GM12878 (cell line): ENCODE data around the gene LCP1. TPM values are rescaled to one million over a fixed set of nuclear protein-coding genes. Genes with fewer than 3 reads are reported as not detected.
A peak's percentile ranks its signal among the peaks of the same experiment; 100 is the strongest.

Source experiments
- CEBPB ChIP-seq, 2 experiments: fragments of 150-350 bp in 1 of 2; IDR thresholded peaks; 2 replicates each; pipeline ENCODE4 v1.6.1; 2012 to 2014; ENCODE audit warnings: low read depth in 2 of 2, low read length in 2 of 2, borderline replicate concordance in 1 of 2, inconsistent platforms in 1 of 2
- CHD4 ChIP-seq: fragments of 200-600 bp; sonication (generic); IDR thresholded peaks from 2 replicates; pipeline ENCODE4 v1.6.1; 2016; ENCODE audit warnings: mild to moderate bottlenecking
- CREB1 ChIP-seq: IDR thresholded peaks from 2 replicates; pipeline ENCODE4 v1.6.1; 2012; ENCODE audit warnings: low read depth, mild to moderate bottlenecking, inconsistent platforms
- CREM ChIP-seq: IDR thresholded peaks from 2 replicates; pipeline ENCODE4 v1.6.1; 2014; ENCODE audit warnings: antibody characterized with exemption, low read depth
- IKZF2 ChIP-seq, 2 experiments: fragments of 450-650 bp; IDR thresholded peaks; 2 replicates each; pipeline ENCODE4 v1.6.1; 2017; ENCODE audit warnings: mild to moderate bottlenecking in 2 of 2, moderate library complexity in 2 of 2
- NFXL1 ChIP-seq: fragments of 450-650 bp; IDR thresholded peaks from 2 replicates; pipeline ENCODE4 v1.6.1; 2017; ENCODE audit warnings: antibody characterized with exemption, mild to moderate bottlenecking, borderline replicate concordance
- NR2C1 ChIP-seq: fragments of 450-650 bp; IDR thresholded peaks from 2 replicates; pipeline ENCODE4 v1.6.1; 2017; ENCODE audit warnings: antibody characterized with exemption, mild to moderate bottlenecking, moderate library complexity
- POLR2AphosphoS2 ChIP-seq: IDR thresholded peaks from 2 replicates; pipeline ENCODE4 v1.6.1; 2011; ENCODE audit warnings: low read depth, mild to moderate bottlenecking, low read length, improper control_type of control experiment, moderate library complexity
- SMAD5 ChIP-seq: IDR thresholded peaks from 2 replicates; pipeline ENCODE4 v1.6.1; 2016; ENCODE audit warnings: antibody characterized with exemption, low read depth
- SP1 ChIP-seq: IDR thresholded peaks from one replicate; pipeline ENCODE4 v1.6.1; 2011; ENCODE audit warnings: low read depth, low read length
- SREBF1 ChIP-seq: IDR thresholded peaks from 2 replicates; pipeline ENCODE4 v1.6.1; 2012; ENCODE audit warnings: mild to moderate bottlenecking, low read length
- ZNF622 ChIP-seq: fragments of 450-650 bp; IDR thresholded peaks from 2 replicates; pipeline ENCODE4 v1.6.1; 2017; ENCODE audit warnings: mild to moderate bottlenecking, inconsistent platforms
- polyA plus RNA-seq, 11 experiments: library from polyadenylated mRNA; depleted of rRNA in 4 of 11; unstranded in 6 of 11; stranded (reverse) in 5 of 11; fragments of >200 nt; fragmentation: Nextera tagmentation in 4 of 11; fragmentation: Illumina TruSeq in 1 of 11; extraction: Ambion mirVana in 4 of 11; extraction: Trizol in 1 of 11; gene quantifications; 1 replicate in 1 of 11; 2 replicates in 10 of 11; pipeline versions ENCODE4 v1.2.1 to v1.2.3, GENCODE V29; 2011 to 2016; ENCODE audit warnings: inconsistent platforms in 2 of 11, missing spikeins in 2 of 11, low read depth in 1 of 11
- total RNA-seq, 4 experiments: library from RNA; depleted of rRNA in 3 of 4; stranded (reverse); fragments of >200 nt in 3 of 4; fragmentation: Illumina TruSeq in 1 of 4; extraction: Trizol in 1 of 4; gene quantifications; 2 replicates each; pipeline versions ENCODE4 v1.2.1 to v1.2.3, GENCODE V29; 2013 to 2021
- TF ChIP-seq, protein P1 (sequence below): fragments of 450-650 bp; formaldehyde crosslinking; IDR thresholded peaks from 2 replicates; pipeline ENCODE4 v1.4.0; 2022; ENCODE audit warnings: mild to moderate bottlenecking, moderate library complexity
- TF ChIP-seq, protein P2 (sequence below): IDR thresholded peaks from 2 replicates; pipeline ENCODE4 v1.6.1; 2011; ENCODE audit warnings: low read depth, mild to moderate bottlenecking, low read length, moderate library complexity, borderline replicate concordance; ENCODE audit errors: extremely low read depth
- TF ChIP-seq, protein P3 (sequence below): fragments of 450-650 bp; formaldehyde crosslinking; IDR thresholded peaks from 2 replicates; pipeline ENCODE4 v1.5.0; 2022; ENCODE audit warnings: mild to moderate bottlenecking, missing genetic modification characterization
- TF ChIP-seq, protein P4 (sequence below): fragments of 150-350 bp; IDR thresholded peaks from 2 replicates; pipeline ENCODE4 v1.6.1; 2014; ENCODE audit warnings: mild to moderate bottlenecking, low read depth, low read length
- TF ChIP-seq, protein P5 (sequence below): IDR thresholded peaks from 2 replicates; pipeline ENCODE4 v1.6.1; 2011; ENCODE audit warnings: borderline replicate concordance, low read depth, mild to moderate bottlenecking, moderate library complexity, mixed read lengths, low read length; ENCODE audit not compliant: insufficient read depth; ENCODE audit errors: extremely low read length
- TF ChIP-seq, protein P6 (sequence below): fragments of 450-650 bp; IDR thresholded peaks from 2 replicates; pipeline ENCODE4 v1.6.1; 2017; ENCODE audit warnings: low read depth, mild to moderate bottlenecking, moderate library complexity

Gene LCP1
- total and polyA plus RNA-seq, 10 of the 15 experiments (the other 5 are each of a cell fraction or from before 2014, with no cell fraction given): 775 to 2,201 (median 1,556) TPM

DNA sequence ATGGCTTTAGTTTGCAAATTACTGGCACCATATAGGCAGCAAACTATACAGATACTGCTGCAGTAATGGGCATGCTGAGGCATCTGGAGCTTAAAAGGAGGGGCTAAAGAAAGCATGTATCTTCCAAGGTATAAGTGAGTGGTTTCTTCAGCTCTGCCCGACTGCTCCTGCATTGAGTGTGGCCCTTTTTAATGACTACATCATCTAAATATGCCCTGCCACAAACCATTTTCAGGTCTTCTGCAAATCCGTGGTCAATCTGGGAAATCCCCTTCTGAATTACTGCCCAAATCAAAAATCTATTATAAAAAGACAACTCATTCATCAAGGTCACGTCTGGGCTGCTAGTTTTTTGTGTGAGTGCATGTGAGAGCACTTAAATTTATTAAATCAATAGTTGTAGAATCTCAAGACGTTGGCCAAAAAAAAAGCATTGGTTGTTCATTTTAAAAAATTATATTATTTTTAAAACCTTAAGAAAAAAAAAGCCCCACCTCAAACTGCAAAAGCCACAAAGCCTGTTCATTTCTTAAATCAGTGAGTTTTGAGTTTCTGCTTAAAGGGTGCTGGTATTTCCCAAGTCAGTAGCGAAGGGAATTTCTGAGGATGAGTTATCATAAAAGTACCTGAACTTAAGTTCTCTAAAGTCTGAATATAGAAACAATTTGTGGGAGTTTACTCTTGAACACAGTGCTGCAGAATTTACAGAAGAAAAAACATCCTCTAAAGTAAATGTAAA lies 16.3 kb downstream of the LCP1 start (continued):
- TF ChIP-seq, protein P1, sequence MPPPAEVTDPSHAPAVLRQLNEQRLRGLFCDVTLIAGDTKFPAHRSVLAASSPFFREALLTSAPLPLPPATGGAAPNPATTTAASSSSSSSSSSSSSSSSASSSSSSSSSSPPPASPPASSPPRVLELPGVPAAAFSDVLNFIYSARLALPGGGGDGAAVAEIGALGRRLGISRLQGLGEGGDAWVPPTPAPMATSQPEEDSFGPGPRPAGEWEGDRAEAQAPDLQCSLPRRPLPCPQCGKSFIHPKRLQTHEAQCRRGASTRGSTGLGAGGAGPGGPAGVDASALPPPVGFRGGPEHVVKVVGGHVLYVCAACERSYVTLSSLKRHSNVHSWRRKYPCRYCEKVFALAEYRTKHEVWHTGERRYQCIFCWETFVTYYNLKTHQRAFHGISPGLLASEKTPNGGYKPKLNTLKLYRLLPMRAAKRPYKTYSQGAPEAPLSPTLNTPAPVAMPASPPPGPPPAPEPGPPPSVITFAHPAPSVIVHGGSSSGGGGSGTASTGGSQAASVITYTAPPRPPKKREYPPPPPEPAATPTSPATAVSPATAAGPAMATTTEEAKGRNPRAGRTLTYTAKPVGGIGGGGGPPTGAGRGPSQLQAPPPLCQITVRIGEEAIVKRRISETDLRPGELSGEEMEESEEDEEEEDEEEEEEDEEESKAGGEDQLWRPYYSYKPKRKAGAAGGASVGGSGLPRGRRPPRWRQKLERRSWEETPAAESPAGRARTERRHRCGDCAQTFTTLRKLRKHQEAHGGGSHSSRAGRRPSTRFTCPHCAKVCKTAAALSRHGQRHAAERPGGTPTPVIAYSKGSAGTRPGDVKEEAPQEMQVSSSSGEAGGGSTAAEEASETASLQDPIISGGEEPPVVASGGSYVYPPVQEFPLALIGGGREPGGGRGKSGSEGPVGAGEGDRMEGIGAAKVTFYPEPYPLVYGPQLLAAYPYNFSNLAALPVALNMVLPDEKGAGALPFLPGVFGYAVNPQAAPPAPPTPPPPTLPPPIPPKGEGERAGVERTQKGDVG (CRISPR knock-in tag): no peak
- TF ChIP-seq, protein P2, sequence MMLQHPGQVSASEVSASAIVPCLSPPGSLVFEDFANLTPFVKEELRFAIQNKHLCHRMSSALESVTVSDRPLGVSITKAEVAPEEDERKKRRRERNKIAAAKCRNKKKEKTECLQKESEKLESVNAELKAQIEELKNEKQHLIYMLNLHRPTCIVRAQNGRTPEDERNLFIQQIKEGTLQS: no peak
- TF ChIP-seq CEBPB (IDR thresholded peaks at IDR 0.05; ENCODE audit: borderline replicate concordance in 1 of 2, low read depth in 2 of 2, low read length in 2 of 2): no peak; a peak in 1 of 4 replicates
- no peak for TF ChIP-seq CHD4
- no peak for TF ChIP-seq SP1
- TF ChIP-seq, protein P3, sequence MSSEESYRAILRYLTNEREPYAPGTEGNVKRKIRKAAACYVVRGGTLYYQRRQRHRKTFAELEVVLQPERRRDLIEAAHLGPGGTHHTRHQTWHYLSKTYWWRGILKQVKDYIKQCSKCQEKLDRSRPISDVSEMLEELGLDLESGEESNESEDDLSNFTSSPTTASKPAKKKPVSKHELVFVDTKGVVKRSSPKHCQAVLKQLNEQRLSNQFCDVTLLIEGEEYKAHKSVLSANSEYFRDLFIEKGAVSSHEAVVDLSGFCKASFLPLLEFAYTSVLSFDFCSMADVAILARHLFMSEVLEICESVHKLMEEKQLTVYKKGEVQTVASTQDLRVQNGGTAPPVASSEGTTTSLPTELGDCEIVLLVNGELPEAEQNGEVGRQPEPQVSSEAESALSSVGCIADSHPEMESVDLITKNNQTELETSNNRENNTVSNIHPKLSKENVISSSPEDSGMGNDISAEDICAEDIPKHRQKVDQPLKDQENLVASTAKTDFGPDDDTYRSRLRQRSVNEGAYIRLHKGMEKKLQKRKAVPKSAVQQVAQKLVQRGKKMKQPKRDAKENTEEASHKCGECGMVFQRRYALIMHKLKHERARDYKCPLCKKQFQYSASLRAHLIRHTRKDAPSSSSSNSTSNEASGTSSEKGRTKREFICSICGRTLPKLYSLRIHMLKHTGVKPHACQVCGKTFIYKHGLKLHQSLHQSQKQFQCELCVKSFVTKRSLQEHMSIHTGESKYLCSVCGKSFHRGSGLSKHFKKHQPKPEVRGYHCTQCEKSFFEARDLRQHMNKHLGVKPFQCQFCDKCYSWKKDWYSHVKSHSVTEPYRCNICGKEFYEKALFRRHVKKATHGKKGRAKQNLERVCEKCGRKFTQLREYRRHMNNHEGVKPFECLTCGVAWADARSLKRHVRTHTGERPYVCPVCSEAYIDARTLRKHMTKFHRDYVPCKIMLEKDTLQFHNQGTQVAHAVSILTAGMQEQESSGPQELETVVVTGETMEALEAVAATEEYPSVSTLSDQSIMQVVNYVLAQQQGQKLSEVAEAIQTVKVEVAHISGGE: no peak
- TF ChIP-seq, protein P4, sequence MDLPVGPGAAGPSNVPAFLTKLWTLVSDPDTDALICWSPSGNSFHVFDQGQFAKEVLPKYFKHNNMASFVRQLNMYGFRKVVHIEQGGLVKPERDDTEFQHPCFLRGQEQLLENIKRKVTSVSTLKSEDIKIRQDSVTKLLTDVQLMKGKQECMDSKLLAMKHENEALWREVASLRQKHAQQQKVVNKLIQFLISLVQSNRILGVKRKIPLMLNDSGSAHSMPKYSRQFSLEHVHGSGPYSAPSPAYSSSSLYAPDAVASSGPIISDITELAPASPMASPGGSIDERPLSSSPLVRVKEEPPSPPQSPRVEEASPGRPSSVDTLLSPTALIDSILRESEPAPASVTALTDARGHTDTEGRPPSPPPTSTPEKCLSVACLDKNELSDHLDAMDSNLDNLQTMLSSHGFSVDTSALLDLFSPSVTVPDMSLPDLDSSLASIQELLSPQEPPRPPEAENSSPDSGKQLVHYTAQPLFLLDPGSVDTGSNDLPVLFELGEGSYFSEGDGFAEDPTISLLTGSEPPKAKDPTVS: no peak
- TF ChIP-seq, protein P5, sequence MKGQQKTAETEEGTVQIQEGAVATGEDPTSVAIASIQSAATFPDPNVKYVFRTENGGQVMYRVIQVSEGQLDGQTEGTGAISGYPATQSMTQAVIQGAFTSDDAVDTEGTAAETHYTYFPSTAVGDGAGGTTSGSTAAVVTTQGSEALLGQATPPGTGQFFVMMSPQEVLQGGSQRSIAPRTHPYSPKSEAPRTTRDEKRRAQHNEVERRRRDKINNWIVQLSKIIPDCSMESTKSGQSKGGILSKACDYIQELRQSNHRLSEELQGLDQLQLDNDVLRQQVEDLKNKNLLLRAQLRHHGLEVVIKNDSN: no peak
- TF ChIP-seq NR2C1: no peak
- TF ChIP-seq ZNF622: no peak
- no peak for TF ChIP-seq POLR2AphosphoS2
- TF ChIP-seq SREBF1: no peak
- TF ChIP-seq, protein P6, sequence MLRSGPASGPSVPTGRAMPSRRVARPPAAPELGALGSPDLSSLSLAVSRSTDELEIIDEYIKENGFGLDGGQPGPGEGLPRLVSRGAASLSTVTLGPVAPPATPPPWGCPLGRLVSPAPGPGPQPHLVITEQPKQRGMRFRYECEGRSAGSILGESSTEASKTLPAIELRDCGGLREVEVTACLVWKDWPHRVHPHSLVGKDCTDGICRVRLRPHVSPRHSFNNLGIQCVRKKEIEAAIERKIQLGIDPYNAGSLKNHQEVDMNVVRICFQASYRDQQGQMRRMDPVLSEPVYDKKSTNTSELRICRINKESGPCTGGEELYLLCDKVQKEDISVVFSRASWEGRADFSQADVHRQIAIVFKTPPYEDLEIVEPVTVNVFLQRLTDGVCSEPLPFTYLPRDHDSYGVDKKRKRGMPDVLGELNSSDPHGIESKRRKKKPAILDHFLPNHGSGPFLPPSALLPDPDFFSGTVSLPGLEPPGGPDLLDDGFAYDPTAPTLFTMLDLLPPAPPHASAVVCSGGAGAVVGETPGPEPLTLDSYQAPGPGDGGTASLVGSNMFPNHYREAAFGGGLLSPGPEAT: peak; percentile 77
- TF ChIP-seq CREM: peak; percentile 58; the same call in 1 of the 2 replicates
- no peak for TF ChIP-seq CREB1
- TF ChIP-seq NFXL1: no peak
- no peak for TF ChIP-seq SMAD5
- peak; percentile 53 to 68; a peak in 2 of 4 replicates for TF ChIP-seq IKZF2 (IDR thresholded peaks at IDR 0.05)
